NB4 (cell line): ENCODE measurements around the gene SYTL2.

Experiments used
- DNase-seq: peaks from one replicate; pipeline ENCODE4 v3.0.0; 2010; ENCODE audit warnings: low read depth
- H3K4me3 ChIP-seq: one replicate; pipeline ENCODE4 v1.5.1; 2011; ENCODE audit warnings: mild to moderate bottlenecking, low read depth, low read length, moderate library complexity
- MYC ChIP-seq: IDR thresholded peaks from 2 replicates; pipeline ENCODE4 v1.6.1; 2011; ENCODE audit warnings: low read depth, low read length
- POLR2A ChIP-seq: IDR thresholded peaks from 2 replicates; pipeline ENCODE4 v1.6.1; 2011; ENCODE audit warnings: mild to moderate bottlenecking; ENCODE audit not compliant: insufficient read length; ENCODE audit errors: extremely low read depth
- TF ChIP-seq, protein P1 (sequence below): IDR thresholded peaks from one replicate; pipeline ENCODE4 v1.5.1; 2012; ENCODE audit warnings: low read depth, low read length
- TF ChIP-seq, protein P2 (sequence below): IDR thresholded peaks from 2 replicates; pipeline ENCODE4 v1.6.1; 2011; ENCODE audit warnings: low read depth, low read length

SYTL2 gene

DNA sequence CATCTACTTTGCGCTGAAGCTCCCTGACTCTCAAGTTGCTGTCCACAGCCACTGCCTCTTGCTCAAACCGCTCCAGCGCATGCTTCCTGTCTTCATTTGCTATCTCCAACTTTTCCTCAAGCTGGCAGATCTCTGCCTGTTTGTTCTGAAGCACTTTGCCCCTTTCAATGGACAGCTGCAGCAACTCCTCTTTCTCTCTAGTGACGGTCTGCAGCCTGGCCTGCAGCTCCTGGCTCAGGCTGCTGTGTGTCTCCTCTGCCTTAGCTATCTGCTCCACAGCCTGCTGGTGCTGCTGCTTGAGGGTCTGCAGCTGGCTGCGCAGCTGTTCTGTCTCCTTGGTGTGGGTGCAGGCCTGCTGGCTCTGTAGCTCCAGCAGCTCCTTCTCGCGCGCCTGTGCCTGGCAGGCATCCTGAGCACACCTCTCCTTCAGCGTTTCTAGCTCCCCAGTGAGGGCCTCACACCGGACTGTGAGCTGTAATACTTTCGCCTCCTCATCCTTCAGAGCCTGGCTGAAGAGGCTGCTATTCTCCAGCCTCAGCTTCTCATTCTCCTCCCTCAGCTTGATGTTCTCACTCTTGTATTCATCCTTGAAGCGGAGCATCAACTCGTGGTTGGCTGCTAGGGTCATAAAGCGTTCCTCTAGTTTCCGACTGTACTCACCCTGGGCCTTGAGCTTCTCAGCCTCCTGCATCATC lies 125.7 kb downstream of the SYTL2 start:
- no peak for DNase-seq
- H3K4me3 ChIP-seq = no peak overlapping the region
- TF ChIP-seq, protein P1, sequence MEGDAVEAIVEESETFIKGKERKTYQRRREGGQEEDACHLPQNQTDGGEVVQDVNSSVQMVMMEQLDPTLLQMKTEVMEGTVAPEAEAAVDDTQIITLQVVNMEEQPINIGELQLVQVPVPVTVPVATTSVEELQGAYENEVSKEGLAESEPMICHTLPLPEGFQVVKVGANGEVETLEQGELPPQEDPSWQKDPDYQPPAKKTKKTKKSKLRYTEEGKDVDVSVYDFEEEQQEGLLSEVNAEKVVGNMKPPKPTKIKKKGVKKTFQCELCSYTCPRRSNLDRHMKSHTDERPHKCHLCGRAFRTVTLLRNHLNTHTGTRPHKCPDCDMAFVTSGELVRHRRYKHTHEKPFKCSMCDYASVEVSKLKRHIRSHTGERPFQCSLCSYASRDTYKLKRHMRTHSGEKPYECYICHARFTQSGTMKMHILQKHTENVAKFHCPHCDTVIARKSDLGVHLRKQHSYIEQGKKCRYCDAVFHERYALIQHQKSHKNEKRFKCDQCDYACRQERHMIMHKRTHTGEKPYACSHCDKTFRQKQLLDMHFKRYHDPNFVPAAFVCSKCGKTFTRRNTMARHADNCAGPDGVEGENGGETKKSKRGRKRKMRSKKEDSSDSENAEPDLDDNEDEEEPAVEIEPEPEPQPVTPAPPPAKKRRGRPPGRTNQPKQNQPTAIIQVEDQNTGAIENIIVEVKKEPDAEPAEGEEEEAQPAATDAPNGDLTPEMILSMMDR = no peak
- TF ChIP-seq MYC (no peak), POLR2A (no peak)
- TF ChIP-seq, protein P2, sequence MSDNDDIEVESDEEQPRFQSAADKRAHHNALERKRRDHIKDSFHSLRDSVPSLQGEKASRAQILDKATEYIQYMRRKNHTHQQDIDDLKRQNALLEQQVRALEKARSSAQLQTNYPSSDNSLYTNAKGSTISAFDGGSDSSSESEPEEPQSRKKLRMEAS = no peak

DNA sequence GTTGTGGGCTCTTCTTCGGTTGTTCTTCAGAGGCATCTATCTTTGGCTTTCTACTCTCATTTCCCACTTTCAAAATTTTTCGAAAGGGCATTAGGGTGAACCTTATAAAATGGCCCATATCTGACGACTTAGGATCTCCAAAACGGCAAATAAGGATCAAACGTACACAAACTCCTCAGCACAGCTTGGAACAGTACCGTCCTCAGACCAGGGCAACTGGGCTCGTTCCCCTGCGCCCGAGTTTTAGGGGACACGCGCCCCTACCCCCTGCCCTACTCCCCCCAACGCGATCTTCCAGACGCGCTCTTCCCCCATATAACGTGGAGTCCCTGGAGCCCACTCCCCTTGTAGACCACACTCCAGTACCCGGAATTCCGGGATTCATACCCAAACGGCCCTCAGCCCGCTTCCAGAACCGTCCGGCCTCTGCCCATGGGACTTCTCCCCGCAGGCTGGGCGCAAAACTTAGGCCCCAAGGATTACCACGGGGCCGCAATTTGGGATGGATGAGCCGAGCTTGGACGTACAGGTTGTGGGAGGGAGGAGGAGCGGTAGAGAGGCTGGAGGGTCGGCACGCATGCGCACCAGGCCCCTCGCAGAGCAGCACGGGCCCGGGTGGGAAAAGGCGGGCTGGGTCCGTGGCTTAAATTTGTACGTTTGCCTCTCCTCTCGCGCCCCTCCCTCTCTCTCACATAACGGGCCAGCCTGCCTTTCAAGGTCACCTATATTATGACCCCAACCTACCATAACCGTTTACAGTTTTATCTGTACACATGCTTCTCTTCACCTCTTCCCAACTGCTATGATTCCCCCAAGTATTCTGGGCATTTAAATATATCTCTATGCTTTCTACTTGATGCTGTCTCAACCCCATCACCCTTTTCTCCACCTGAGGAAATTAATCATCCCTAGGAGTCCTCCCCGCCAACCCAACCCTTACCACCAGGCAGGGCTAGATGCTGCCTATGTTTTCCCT lies 128.3 kb downstream of the SYTL2 start:
- H3K4me3 ChIP-seq = no peak overlapping the region
- TF ChIP-seq, protein P2 = no peak
- TF ChIP-seq POLR2A (no peak), MYC (no peak)
- TF ChIP-seq, protein P1 = no peak
- no peak for DNase-seq

DNA sequence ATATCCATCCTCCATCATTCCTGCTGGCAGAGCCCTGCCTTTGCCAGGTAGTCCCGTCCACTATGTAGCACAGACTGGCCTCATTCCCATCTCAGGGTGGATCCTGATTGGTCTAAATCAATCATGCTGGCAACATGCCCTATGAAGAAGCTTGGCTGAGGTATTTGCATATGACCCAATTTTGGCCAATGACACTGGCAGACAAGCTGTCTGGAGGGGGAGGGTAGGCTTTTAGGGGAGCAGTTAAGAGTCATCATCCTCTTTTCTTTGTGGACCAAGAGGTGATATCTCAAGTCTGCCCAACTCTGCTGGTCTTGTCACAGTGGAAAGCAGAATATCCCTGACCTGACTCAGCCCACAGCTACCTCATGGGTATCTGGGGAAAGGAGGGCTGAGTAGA lies 130.0 kb downstream of the SYTL2 start:
- DNase-seq = no peak
- TF ChIP-seq, protein P2 = no peak
- no peak for TF ChIP-seq MYC
- no peak for TF ChIP-seq POLR2A
- TF ChIP-seq, protein P1 = no peak
- no peak overlapping the region for H3K4me3 ChIP-seq

DNA sequence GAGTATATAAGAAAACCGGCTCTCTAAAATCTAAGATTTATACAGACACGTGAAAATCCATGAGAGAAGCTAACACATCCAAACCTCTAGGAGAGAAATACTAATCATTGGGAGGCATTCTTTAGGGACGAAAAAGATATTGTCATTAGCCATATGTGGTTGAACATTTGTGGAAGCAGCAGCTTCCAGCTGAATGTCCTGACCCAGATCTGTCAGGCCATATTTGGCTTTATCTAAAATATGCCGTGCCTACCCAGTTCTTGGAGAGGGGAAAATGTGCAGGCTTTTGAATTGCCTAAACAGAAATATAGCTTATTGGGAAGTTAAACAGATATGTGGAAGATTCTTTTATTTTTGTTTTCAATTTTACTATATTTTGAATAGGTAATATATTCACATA lies 131.4 kb downstream of the SYTL2 start:
- DNase-seq = no peak

DNA sequence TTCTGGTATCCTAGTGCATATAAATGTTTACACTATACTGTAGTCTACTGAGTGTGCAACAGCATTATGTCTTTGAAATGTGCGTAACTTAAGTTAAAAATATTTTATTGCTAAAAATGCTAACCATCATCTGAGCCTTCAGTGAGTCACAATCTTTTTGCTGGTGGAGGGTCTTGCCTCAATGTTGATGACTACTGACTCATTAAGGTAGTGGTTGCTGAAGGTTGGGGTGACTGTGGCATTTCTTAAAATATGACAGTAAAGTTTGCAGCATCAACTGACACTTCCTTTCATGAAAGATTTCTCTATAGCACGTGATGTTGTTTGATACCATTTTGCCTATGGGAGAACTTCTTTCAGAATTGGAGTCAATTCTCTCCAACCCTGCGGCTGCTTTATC lies 137.5 kb downstream of the SYTL2 start:
- no peak overlapping the region for H3K4me3 ChIP-seq
- DNase-seq = no peak
- TF ChIP-seq, protein P2 = no peak
- TF ChIP-seq MYC (no peak), POLR2A (no peak)
- TF ChIP-seq, protein P1 = no peak

More for the DNA sequence above, 131.4 kb downstream of the SYTL2 start:
- TF ChIP-seq MYC (no peak), POLR2A (no peak)
- TF ChIP-seq, protein P1 = no peak
- TF ChIP-seq, protein P2 = no peak
- no peak overlapping the region for H3K4me3 ChIP-seq
